ENCODE data around the gene FLNB.
A peak's percentile ranks its signal among the peaks of the same experiment; 100 is the strongest.

The FLNB gene

DNA sequence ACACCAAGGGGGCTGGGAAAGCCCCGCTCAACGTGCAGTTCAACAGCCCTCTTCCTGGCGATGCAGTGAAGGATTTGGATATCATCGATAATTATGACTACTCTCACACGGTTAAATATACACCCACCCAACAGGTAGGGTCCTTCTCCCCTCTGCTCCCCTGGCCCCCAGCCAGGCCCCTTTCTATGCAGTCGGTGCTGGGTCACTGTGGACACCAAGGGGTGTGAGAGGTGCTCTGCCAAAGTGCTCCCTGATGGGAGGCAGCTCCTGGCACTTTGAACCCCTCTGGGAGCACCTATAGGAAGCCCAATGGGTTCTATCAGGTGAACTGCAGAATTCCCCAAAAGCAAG is 103.9 kb downstream of the FLNB start:
- no peak for DNase-seq

DNA sequence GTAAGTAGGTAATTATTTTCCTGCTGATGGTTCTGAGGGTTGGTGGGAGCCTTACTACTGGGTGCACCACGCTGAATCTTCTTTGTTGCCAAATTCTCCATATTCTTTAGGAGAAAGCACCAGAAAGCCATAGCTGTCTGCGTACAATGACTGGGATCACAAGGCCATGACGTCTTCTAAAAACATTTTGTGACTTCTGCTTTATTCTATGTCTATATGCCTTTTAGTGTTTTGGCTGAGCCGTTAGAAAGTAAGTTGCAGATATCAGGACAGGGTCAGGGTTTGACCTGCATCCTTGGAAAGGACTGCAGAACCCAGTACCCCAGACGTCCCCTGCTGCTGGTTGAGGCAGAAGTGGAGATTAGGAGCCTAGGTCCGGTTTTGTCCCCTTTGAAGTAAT is 107.0 kb downstream of the FLNB start:
- no peak for DNase-seq

DNA sequence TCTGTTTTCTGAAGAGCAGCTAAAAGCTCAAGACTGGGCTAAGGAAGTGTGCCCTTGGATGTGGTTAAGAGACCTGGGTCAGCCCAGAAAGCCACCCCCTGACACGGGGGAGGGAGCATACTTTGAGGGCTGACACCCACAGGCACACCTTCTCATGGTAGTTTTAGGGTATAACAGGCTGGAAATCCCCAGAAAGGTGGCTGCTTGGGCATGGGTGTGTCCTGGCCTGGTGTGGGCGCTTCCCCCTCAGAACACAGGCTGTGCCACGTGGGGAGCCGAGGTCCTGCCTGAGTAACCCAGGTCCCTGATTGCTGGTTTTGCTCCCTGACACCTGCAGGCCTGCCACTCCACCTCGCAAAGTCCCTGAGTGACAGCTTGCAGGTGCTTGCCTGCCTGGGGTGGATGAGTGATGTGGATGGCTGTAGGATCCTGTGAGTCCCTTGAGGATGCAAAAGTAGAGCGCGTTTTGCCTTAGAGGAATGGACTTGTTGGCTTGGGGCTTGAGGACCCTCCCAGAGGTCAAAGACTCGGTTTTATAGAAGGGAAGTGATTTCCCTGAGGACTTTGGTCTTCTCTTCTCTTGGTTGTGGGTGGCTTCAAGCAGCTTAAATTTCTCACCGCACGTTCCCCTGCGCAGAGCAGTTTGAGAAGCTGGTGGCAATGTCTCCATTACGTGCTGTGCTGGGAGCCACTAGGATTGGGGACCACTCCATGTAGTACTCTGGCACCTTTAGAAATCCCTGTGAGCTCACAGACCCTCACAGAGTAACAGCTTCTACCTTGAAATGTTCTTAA is 108.1 kb downstream of the FLNB start:
- DNase-seq = peak; percentile 40

DNA sequence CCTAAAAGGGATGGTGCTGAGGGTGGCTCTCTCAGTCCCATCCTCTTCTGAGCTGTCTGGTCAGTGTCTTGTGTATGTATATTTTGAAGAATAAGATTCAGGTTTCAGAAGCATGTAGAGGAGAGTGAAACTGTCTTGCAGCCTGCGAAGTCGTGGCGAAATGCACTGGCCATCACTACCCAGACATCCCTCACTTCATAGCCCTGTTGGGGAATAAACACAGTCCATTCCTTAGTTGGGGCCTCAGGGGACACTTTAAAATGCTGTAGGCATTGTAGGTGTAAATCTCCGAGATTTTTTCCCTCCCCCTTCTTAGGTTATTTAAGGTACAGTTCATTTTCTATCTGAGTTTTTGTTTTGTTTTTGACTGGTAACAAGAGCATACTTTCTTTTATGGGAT is 108.8 kb downstream of the FLNB start:
- no peak for DNase-seq

DNA sequence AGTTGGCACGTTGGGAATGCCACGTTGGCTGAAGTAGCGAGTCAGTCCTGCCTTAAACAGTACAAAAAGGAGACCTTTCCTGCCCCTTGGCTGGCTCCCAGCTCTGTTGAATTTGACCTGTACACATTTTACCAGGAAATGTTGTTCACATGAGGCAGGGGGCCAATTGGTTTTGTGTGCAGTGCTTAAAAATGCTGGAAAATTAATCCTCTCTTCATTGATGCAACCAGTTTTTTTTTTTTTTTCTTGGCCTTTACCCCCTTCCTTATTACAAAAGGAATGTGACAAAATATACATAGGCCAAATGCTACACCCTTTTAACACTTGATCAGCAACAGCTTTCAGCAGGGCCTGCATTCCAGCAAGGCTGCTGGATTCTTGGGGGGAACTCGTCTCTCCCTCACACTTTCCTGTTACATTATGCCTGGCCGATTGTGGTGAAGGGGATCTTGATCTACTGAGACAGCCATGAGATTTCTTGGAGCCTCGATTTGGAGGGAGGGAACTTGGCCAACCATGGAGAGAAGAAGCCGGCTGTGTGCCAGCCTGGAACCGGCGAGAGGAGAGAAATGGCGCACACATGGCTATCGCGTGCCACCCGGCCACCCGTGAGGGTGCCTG is 109.4 kb downstream of the FLNB start:
- DNase-seq = no peak

DNA sequence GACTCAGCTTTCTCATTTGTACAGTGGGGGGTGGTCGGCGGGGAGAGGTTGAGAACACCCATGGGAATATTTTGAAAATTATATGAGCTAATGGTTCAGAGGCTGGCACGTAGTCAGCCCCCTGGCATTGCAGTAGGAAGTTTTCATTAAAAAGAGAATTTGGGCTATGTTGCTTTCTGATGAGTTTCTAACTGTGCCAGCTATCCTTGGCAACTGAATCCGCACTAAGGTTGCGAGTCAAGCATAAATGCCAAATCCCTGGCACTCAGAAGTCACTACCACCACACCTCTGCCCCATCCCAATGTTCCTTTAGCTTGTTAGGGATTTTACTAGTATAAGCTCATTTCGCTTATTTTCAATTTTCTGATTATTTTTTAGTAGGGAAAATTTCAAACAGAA is 111.0 kb downstream of the FLNB start:
- no peak for DNase-seq

DNA sequence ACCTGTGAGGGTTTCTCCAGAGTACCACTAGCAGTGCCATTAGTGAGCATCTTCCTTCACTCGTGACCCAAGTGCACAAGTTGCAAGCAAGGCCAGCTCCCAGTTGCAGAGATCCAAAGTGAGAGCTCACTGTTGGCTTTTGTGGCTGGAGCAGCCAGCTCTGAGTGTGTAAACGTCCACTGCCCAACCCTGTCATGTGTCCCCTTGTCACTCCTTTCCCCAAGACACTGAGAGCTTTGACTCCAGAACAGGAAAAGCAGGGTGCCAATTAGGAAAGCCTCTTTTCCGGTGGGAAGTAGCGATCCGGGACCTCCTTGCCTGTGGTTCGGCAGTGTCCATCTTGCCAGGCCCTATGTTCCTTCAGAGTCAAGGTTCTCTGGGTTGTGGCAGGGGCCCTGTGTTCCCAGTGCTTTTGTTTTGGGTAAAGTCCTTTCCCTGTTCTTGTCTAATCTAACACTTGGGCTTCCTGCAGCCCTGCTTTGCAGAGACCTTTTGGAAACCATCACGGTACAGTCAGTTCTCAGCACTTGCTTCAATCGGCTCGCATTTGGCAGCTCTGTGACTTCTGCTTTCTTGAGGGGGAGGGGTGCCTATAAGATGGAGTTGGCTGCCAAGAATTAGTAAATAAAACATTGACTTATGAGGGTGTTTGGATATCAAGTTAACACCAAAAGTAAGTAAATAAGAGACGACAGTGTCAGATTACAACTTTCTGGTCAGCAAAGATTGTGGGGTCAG is 112.0 kb downstream of the FLNB start:
- DNase-seq = no peak

DNA sequence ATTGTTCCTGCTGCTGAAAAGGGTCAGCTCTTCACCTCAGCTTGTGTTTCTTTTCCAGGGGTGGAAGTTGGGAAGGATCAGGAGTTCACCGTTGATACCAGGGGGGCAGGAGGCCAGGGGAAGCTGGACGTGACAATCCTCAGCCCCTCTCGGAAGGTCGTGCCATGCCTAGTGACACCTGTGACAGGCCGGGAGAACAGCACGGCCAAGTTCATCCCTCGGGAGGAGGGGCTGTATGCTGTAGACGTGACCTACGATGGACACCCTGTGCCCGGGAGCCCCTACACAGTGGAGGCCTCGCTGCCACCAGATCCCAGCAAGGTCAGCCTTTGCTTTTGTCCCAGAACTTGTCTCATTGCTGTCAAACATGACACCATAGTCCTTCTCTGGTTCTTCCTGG is 113.0 kb downstream of the FLNB start:
- DNase-seq = no peak

DNA sequence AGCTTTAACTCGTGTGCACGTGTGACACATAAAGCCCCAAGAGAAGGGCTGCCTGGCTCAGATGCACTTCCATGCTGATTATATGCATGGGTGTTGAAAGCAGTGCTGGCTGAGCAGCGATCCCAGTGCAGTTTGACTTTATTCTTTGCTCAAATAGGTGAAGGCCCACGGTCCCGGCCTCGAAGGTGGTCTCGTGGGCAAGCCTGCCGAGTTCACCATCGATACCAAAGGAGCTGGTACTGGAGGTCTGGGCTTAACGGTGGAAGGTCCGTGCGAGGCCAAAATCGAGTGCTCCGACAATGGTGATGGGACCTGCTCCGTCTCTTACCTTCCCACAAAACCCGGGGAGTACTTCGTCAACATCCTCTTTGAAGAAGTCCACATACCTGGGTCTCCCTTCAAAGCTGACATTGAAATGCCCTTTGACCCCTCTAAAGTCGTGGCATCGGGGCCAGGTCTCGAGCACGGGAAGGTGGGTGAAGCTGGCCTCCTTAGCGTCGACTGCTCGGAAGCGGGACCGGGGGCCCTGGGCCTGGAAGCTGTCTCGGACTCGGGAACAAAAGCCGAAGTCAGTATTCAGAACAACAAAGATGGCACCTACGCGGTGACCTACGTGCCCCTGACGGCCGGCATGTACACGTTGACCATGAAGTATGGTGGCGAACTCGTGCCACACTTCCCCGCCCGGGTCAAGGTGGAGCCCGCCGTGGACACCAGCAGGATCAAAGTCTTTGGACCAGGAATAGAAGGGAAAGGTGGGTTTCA is 114.9 kb downstream of the FLNB start:
- DNase-seq = no peak

DNA sequence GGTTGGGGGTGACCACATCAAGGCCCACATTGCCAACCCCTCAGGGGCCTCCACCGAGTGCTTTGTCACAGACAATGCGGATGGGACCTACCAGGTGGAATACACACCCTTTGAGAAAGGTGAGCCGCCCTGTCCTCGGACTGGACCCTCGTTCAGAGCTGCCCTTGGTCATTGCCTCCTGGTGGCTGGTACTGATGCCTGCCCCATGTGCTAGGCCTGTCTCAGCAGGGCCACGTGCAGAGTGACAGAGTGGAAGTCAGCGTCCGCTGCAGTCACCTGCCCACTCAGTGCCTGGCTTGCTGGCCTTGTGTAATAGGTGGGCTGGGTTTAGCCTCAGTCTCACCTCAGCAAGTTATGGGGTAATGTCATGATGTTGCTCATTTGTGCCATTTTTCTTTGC is 116.2 kb downstream of the FLNB start:
- DNase-seq = no peak

DNA sequence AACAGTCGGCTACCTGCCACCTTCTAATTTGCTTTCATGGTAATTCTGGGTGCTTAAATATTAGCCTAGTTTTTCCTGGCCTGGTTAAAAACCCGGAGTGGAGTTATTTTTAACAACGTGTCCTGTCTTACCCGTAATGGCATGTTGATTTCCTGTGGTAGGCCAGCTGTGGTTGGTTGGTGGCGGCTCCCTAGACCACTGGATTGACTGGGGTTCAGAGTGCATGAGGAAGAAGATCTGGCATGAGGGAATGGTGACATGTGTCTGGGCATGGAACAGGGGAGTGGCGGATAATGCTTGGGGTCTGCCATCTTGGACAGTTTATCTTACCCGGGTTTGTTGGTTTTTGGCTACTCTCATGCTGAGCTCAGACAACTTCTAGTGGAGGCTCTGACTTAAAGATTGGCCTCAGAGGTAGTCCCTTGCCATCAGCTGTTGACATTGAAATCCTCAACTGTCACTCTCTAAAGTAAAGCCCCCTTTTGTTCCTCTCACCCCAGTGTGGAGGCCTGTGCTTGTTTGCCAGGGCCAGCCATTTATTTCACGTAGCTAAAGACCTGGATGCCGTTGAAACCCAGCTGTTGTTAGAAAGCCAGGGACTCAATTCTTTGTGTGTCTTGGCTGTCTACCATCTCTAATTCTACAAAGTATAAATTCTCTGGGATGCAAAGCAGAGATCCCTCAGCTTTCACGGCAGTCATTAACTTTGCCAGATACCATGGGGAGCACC is 121.0 kb downstream of the FLNB start:
- DNase-seq = no peak

DNA sequence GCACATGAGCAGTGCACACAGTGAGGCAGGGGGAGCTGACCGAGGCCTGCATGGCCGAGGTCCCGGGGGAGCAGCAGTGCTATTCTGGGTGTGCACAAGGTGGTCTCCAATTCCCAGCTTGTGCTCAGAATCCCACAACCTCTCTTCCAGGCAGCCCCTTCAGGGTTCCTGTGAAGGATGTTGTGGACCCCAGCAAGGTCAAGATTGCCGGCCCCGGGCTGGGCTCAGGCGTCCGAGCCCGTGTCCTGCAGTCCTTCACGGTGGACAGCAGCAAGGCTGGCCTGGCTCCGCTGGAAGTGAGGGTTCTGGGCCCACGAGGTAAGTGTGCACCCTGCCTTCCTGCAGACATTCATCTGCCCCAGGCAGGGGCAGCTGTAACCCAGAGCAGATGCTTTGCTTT is 122.4 kb downstream of the FLNB start:
- DNase-seq = no peak

DNA sequence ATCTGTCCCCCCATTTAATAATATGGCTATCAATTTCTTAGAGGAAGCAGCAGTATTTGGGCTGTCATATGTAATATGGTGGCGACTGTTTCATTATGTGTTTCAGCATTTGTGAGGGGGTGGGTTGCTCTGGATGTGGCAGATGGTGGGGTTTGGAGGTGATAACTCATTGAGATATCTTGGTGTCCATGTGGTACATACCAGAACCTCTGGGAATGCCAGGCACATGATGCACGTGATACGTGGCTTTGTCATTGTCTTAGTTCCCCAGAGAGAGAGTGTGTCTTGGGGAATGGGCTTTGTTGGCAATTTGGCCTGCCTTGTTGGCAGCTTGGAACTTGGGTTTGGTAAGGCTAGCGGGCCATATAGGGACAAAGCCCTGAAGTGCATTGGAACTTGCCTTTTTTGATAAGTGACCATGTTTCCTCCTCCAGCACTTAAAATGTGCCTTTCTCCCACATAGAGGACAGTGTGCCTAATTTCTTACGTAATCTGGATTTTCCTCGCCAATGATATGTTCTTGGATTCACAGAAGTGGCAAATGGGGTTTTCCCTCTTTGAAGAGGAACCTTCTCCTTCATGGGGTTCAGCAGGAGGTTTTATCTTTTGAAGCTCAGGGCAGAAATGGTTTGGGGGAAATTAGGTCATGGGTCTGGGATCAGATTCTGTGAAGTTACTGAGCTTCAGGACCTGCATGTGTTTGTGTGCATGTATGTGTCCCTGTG is 123.0 kb downstream of the FLNB start:
- no peak for DNase-seq

DNA sequence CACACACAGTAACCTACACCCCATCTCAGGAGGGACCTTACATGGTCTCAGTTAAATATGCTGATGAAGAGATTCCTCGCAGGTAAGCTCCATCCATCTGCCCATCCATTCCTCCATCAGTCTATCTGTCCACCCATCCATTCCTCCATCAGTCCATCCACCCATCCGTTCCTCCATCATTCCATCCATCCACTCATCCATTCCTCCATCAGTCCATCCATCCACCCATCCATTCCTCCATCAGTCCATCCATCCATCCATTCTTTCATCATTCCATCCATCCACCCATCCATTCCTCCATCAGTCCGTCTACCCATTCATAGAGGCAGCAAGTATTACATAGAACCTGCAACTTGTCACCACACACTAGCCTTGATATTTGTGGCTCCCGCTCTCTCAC is 124.6 kb downstream of the FLNB start:
- DNase-seq = no peak

DNA sequence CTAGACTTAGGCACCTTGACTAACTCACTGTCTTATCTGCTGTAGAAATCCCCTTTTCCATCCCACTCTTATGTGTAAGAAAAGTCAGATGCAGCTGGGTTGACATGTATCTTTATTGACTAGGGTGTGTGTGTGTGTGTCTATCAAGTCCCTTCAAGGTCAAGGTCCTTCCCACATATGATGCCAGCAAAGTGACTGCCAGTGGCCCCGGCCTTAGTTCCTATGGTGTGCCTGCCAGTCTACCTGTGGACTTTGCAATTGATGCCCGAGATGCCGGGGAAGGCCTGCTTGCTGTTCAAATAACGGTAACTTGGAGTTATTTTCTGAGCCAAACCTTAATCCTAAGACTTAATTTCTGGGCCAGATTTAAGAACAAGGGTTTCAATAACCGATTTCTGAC is 126.2 kb downstream of the FLNB start:
- no peak for DNase-seq

DNA sequence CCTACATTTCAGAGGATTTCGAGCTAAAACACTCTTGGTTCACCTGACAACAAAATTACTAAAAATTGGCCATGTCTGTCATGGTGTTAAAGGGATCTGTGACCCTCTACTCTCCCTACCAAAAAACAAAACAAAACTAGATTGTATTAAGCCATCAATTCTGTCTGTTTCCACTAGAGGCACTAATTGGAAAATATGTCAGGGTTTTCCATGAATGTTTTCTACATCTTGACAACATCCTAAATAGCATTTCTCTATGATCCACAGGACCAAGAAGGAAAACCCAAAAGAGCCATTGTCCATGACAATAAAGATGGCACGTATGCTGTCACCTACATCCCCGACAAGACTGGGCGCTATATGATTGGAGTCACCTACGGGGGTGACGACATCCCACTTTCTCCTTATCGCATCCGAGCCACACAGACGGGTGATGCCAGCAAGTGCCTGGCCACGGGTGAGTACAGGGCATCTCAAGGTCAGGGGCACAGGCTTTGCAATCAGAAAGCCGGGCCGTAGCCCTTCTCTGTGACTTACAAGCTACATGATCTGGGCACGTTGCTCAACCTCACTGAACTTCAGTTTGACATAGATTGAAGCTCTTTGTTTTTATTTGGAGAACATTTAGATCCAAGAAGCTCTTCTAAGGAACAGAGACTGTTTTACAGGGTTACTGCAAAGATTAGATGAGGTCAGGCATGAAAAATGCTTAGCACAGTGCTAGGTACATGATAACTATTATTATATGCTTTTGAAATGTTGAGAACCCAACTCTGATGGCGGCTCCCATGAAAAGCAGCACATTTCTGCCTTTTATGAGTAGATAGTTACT is 127.7 kb downstream of the FLNB start:
- no peak for DNase-seq

DNA sequence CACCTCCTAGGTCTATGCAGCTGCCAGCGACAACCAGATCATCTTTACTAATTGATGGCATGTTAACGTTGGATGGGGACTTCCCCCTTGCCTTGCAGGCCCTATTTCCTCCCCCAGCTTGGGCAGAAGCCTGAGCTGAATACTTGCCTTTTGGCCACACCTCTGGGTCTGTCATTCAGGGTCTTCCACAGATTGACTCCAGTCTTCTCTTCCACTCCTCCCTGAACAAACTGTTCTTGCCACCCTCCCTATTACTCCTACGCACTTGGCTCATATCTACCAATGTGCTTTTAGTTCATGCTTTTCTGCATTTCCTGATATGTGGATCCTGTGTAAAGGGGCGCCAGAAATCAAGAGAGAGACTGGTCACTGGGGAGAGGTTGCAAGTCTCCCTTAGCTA is 129.1 kb downstream of the FLNB start:
- no peak for DNase-seq

DNA sequence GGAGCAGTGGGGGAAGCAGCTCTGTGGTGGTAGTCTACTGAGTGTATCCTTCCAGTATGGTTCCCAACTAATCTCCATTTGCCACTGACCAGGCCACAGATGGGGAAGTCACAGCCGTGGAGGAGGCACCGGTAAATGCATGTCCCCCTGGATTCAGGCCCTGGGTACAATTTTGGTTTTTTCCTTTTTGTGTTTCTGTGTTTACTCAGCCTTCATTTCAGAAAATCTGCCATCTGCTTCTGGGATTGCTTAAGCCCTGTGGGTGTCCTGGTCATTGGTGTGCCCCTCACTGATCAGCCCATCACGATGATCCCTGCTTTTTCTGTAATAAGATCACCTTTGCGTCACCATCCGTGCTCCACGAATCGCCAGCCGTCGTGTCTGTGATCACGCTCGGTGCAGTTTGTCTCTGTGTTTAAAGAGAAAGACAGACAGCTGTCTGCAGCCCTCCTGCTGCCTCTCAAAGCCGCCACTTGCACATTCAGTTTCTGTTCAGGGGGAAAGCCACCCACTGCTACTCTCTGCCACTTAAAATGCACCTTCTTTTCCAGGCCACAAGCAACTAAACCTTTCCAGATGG is 133.6 kb downstream of the FLNB start:
- no peak for DNase-seq

DNA sequence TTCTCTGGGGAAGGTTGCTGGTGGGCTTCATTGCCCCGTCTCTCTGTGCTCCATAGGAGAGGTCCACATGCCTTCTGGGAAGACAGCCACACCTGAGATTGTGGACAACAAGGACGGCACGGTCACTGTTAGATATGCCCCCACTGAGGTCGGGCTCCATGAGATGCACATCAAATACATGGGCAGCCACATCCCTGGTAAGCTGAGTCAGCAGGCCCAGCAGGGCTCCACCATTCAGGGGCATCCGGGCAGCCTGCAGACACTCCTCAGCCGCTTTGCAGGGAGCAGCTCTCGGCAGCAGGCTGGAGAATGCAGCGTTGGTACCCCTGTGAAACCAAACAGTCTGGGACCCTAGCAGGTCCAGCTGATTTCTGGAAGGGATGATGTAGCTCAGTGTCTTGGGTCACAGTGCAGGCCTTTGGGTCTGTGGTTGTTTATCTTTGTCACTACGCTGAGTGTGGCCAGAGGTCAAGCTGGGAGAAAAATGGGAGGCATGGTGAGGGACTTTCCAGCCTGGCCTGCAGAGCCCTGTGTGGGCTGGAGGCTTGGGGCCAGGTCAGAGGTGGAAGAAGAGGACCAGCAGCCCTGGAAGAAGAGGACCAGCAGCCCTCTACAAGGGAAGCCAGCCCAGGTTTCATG is 135.3 kb downstream of the FLNB start:
- DNase-seq = no peak
